ENCODE data around the gene NOTCH3.

Gene NOTCH3

GRCh38 chr19:15177269-15178116 is 23.3 kb downstream of the NOTCH3 start:
- Mint-ChIP-seq H3K27me3 (ENCODE audit: low read depth) (peaks cover 10% of the 10 kb centered on the region), H3K4me3 (peak overlapping the region; percentile 59), H3K27ac (peak overlapping the region; percentile 3), H3K9me3 (no peaks in the 10 kb centered on the region), H3K4me1 (ENCODE audit: low read depth) (peaks cover 5% of the 10 kb centered on the region), H3K36me3 (ENCODE audit: low read depth) (no peaks in the 10 kb centered on the region)
- DNase-seq (ENCODE audit: low spot score), result peak; percentile 81

GRCh38 chr19:15175609-15176008 is 25.2 kb downstream of the NOTCH3 start:
- Mint-ChIP-seq H3K27me3 (ENCODE audit: low read depth) (peaks cover 10% of the 10 kb centered on the region), H3K27ac (no peak overlapping the region), H3K4me1 (ENCODE audit: low read depth) (peaks cover 5% of the 10 kb centered on the region), H3K9me3 (no peaks in the 10 kb centered on the region), H3K36me3 (ENCODE audit: low read depth) (no peaks in the 10 kb centered on the region), H3K4me3 (no peak overlapping the region)
- DNase-seq (ENCODE audit: low spot score), result no peak

- DNase-seq (ENCODE audit: low spot score), result no peak
- Mint-ChIP-seq H3K4me3 (no peak overlapping the region), H3K36me3 (ENCODE audit: low read depth) (no peaks in the 10 kb centered on the region), H3K9me3 (no peaks in the 10 kb centered on the region), H3K4me1 (ENCODE audit: low read depth) (peaks cover 5% of the 10 kb centered on the region), H3K27ac (no peak overlapping the region), H3K27me3 (ENCODE audit: low read depth) (peaks cover 10% of the 10 kb centered on the region)
These were observed 26.9 kb downstream of the NOTCH3 start for GRCh38 chr19:15173746-15174404.

- Mint-ChIP-seq H3K27me3 (ENCODE audit: low read depth) (no peaks in the 10 kb centered on the region), H3K9me3 (peaks cover 5% of the 10 kb centered on the region), H3K36me3 (ENCODE audit: low read depth) (no peaks in the 10 kb centered on the region), H3K27ac (no peak overlapping the region), H3K4me3 (no peak overlapping the region), H3K4me1 (ENCODE audit: low read depth) (no peaks in the 10 kb centered on the region)
- DNase-seq (ENCODE audit: low spot score), result no peak
These were observed 30.4 kb downstream of the NOTCH3 start for GRCh38 chr19:15170345-15170744.

GRCh38 chr19:15169541-15170285 is 31.1 kb downstream of the NOTCH3 start:
- Mint-ChIP-seq H3K27me3 (ENCODE audit: low read depth) (no peaks in the 10 kb centered on the region), H3K4me1 (ENCODE audit: low read depth) (no peaks in the 10 kb centered on the region), H3K27ac (no peak overlapping the region), H3K36me3 (ENCODE audit: low read depth) (no peaks in the 10 kb centered on the region), H3K9me3 (peaks cover 5% of the 10 kb centered on the region), H3K4me3 (no peak overlapping the region)
- DNase-seq (ENCODE audit: low spot score), result no peak

- Mint-ChIP-seq H3K27ac (no peak overlapping the region), H3K9me3 (peaks cover 5% of the 10 kb centered on the region), H3K27me3 (ENCODE audit: low read depth) (no peaks in the 10 kb centered on the region), H3K36me3 (ENCODE audit: low read depth) (no peaks in the 10 kb centered on the region), H3K4me3 (no peak overlapping the region), H3K4me1 (ENCODE audit: low read depth) (no peaks in the 10 kb centered on the region)
- DNase-seq (ENCODE audit: low spot score), result no peak
These were observed 34.1 kb downstream of the NOTCH3 start for GRCh38 chr19:15166700-15167099.

- H3K27me3 Mint-ChIP-seq (ENCODE audit: low read depth), result peaks cover 3% of the 10 kb centered on the region
- H3K27ac Mint-ChIP-seq, result no peak overlapping the region
- DNase-seq (ENCODE audit: low spot score), result no peak
- no peak overlapping the region for H3K4me3 Mint-ChIP-seq
- H3K36me3 Mint-ChIP-seq (ENCODE audit: low read depth), result no peaks in the 10 kb centered on the region
- no peaks in the 10 kb centered on the region for H3K4me1 Mint-ChIP-seq (ENCODE audit: low read depth)
- no peaks in the 10 kb centered on the region for H3K9me3 Mint-ChIP-seq
These were observed 39.5 kb downstream of the NOTCH3 start for GRCh38 chr19:15161028-15161984.

- Mint-ChIP-seq H3K9me3 (peaks cover 5% of the 10 kb centered on the region), H3K27ac (no peak overlapping the region), H3K4me3 (no peak overlapping the region), H3K36me3 (ENCODE audit: low read depth) (no peaks in the 10 kb centered on the region), H3K4me1 (ENCODE audit: low read depth) (no peaks in the 10 kb centered on the region), H3K27me3 (ENCODE audit: low read depth) (peaks cover 3% of the 10 kb centered on the region)
- no peak for DNase-seq (ENCODE audit: low spot score)
These were observed 41.5 kb downstream of the NOTCH3 start for GRCh38 chr19:15159251-15159650.

GRCh38 chr19:15156391-15156790 is 44.4 kb downstream of the NOTCH3 start:
- Mint-ChIP-seq H3K27ac (no peak overlapping the region), H3K36me3 (ENCODE audit: low read depth) (no peaks in the 10 kb centered on the region), H3K9me3 (peaks cover 10% of the 10 kb centered on the region), H3K27me3 (ENCODE audit: low read depth) (peaks cover 5% of the 10 kb centered on the region), H3K4me1 (ENCODE audit: low read depth) (no peaks in the 10 kb centered on the region), H3K4me3 (no peak overlapping the region)
- no peak for DNase-seq (ENCODE audit: low spot score)

- H3K4me3 Mint-ChIP-seq, result no peak overlapping the region
- peaks cover 5% of the 10 kb centered on the region for H3K27me3 Mint-ChIP-seq (ENCODE audit: low read depth)
- H3K27ac Mint-ChIP-seq, result no peak overlapping the region
These were observed 45.5 kb downstream of the NOTCH3 start for GRCh38 chr19:15155296-15155695.

GRCh38 chr19:15154002-15154612 is 46.7 kb downstream of the NOTCH3 start:
- H3K4me1 Mint-ChIP-seq (ENCODE audit: low read depth), result no peaks in the 10 kb centered on the region
- H3K36me3 Mint-ChIP-seq (ENCODE audit: low read depth), result no peaks in the 10 kb centered on the region
- H3K27ac Mint-ChIP-seq, result no peak overlapping the region
- no peak for DNase-seq (ENCODE audit: low spot score)
- H3K9me3 Mint-ChIP-seq, result peaks cover 10% of the 10 kb centered on the region
- peaks cover 5% of the 10 kb centered on the region for H3K27me3 Mint-ChIP-seq (ENCODE audit: low read depth)
- no peak overlapping the region for H3K4me3 Mint-ChIP-seq

More at GRCh38 chr19:15155296-15155695, 45.5 kb downstream of the NOTCH3 start:
- Mint-ChIP-seq H3K36me3 (ENCODE audit: low read depth) (no peaks in the 10 kb centered on the region), H3K4me1 (ENCODE audit: low read depth) (no peaks in the 10 kb centered on the region), H3K9me3 (peaks cover 10% of the 10 kb centered on the region)
- DNase-seq (ENCODE audit: low spot score), result no peak

GRCh38 chr19:15149737-15150136 is 51.1 kb downstream of the NOTCH3 start:
- Mint-ChIP-seq H3K36me3 (ENCODE audit: low read depth) (no peaks in the 10 kb centered on the region), H3K9me3 (peaks cover 10% of the 10 kb centered on the region), H3K27me3 (ENCODE audit: low read depth) (peaks cover 4% of the 10 kb centered on the region), H3K4me1 (ENCODE audit: low read depth) (no peaks in the 10 kb centered on the region), H3K27ac (no peak overlapping the region), H3K4me3 (no peak overlapping the region)
- DNase-seq (ENCODE audit: low spot score), result no peak

- Mint-ChIP-seq H3K9me3 (no peaks in the 10 kb centered on the region), H3K27me3 (ENCODE audit: low read depth) (peaks cover 6% of the 10 kb centered on the region), H3K27ac (no peak overlapping the region), H3K4me1 (ENCODE audit: low read depth) (no peaks in the 10 kb centered on the region), H3K36me3 (ENCODE audit: low read depth) (no peaks in the 10 kb centered on the region), H3K4me3 (no peak overlapping the region)
- DNase-seq (ENCODE audit: low spot score), result no peak
These were observed 53.7 kb downstream of the NOTCH3 start for GRCh38 chr19:15147090-15147489.

Data from T-helper 2 cell treated with Interferon-gamma antibody and Interleukin-4, amounts not matched to agents 5 μg/mL and 100 μg/mL, for 36 hours (primary cell).